Measurements from ENCODE around the gene MUC3A.
"Not testable (repeated sequence)": the region's sequence is repeated elsewhere in the genome, so short reads cannot be mapped to it uniquely, and the experiment has no call there.

The MUC3A gene

GRCh38 chr7:100971111-100972001, 22.0 kb downstream of the MUC3A start:
- DNase-seq, result no peak

- DNase-seq, result no peak
Measured at GRCh38 chr7:100972002-100972347, 22.6 kb downstream of the MUC3A start.

- DNase-seq, result no peak
Measured at GRCh38 chr7:100974021-100974420, 24.7 kb downstream of the MUC3A start.

- no peak for DNase-seq
Measured at GRCh38 chr7:100975371-100975821, 26.1 kb downstream of the MUC3A start.

- DNase-seq, result no peak
Measured at GRCh38 chr7:100978300-100978699, 29.0 kb downstream of the MUC3A start.

DNA sequence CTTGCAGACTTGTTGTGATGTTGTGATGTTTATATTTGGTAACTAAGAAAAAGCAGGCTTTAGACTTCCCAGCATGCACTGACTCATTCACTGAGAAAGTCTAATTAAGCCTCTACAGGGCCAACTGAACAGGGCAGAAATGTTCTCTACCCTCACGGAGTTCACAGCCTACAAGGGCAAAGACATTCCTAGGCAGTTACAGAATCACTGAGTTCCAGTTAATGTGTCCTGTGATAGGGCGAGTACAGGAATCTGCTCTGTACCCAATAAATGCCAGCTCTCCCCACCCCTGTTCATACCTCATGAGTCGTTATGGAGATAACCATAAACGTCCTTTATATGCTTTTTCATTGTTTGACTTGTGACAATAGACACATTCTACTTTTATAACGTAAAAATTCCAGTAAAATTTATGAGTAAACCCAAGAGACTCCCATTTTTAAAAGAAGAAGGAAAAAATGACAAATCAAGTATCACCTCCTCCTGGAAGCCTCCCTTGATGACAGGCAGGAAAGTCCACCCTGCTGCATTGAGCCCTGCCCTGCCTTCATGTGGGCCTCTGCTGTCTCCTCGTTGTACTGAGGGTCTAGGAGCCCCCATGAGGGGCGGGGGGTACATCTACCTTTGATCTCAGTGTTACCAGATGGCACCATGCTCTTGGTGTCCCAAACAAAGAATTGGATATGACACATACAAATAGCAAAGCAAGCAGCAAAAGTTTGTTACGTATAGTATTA, 34.3 kb downstream of the MUC3A start:
- DNase-seq, result no peak

DNA sequence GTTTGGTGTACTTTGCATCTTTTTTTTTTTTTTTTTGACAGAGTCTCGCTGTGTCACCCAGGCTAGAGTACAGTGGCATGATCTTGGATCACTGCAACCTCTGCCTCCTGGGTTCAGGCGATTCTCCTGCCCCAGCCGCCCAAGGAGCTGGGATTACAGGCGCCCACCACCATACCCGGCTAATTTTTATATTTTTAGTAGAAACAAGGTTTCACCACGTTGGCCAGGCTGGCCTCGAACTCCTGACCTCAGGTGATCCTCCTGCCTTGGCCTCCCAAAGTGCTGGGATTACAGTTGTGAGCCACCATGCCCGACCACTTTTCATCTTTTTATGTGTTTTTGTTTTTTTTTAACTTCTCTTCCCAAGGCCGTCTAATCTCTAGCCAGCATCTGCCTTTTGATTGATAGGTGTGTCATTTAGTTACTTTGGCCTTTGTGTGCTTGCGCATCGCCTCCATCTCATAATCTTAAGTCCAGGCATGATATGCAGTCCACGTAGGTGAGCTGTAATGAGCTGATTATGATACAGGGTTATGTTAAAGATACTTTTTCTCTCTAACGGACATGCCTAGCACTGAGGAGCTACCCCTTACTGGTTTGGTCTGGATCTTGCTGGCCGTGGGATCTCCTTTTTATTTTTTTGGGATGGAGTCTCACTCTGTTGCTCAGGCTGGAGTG, 35.0 kb downstream of the MUC3A start:
- not testable (repeated sequence) for DNase-seq

DNA sequence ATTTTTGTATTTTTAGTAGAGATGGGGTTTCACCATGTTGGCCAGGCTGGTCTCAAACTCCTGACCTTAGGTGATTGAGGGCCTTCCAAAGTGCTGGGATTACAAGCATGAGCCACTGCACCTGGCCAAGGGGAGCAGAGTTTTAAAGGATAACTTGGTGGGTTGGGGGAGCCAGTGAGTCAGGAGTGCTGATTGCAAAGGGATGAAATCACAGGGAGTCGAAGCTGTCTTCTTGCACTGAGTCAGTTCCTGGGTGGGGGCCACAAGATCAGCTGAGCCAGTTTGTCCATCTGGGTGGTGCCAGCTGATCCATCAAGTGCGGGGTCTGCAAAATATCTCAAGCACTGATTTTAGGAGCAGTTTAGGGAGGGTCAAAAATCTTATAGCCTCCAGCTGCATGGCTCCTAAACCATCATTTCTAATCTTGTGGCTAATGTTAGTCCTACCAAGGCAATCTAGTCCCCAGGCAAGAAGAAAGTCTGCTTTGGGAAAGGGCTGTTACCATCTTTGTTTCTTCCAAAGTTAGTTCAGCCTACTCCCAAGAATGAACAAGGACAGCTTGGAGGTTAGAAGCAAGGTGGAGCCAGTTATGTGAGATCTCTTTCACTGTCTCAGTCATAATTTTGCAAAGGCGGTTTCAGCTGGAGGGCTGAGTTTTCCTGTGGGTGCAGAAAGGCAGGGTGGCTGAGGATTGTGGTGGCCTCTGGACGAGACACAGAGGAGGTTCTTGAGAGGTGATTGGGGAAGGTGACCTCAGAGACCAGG, 35.9 kb downstream of the MUC3A start:
- DNase-seq, result not testable (repeated sequence)

DNA sequence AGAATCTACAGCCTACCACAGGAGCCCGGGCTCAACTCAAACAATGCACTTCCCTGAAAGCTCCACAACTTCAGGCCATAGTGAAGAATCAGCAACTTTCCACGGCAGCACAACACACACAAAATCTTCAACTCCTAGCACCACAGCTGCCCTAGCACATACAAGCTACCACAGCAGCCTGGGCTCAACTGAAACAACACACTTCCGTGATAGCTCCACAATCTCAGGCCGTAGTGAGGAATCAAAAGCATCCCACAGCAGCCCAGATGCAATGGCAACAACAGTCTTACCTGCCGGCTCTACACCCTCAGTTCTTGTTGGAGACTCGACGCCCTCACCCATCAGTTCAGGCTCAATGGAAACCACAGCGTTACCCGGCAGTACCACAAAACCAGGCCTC, 42.3 kb downstream of the MUC3A start:
- no peak for DNase-seq

- DNase-seq, result not testable (repeated sequence)
Measured at GRCh38 chr7:100992280-100992679, 42.9 kb downstream of the MUC3A start.

GRCh38 chr7:100994671-100995070, 45.3 kb downstream of the MUC3A start:
- not testable (repeated sequence) for DNase-seq

- not testable (repeated sequence) for DNase-seq
Measured at GRCh38 chr7:100998530-100998929, 49.2 kb downstream of the MUC3A start.

GRCh38 chr7:100999334-100999733, 50.0 kb downstream of the MUC3A start:
- not testable (repeated sequence) for DNase-seq

DNA sequence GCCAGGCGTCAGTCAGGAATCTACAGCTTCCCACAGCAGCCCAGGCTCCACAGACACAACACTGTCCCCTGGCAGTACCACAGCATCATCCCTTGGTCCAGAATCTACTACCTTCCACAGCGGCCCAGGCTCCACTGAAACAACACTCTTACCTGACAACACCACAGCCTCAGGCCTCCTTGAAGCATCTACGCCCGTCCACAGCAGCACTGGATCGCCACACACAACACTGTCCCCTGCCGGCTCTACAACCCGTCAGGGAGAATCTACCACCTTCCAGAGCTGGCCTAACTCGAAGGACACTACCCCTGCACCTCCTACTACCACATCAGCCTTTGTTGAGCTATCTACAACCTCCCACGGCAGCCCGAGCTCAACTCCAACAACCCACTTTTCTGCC, 50.7 kb downstream of the MUC3A start:
- not testable (repeated sequence) for DNase-seq

DNA sequence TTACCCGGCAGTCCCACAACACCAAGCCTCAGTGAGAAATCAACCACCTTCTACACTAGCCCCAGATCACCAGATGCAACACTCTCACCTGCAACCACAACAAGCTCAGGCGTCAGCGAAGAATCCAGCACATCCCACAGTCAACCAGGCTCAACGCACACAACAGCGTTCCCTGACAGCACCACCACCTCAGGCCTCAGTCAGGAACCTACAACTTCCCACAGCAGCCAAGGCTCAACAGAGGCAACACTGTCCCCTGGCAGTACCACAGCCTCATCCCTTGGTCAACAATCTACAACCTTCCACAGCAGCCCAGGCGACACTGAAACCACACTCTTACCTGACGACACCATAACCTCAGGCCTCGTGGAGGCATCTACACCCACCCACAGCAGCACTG, 53.0 kb downstream of the MUC3A start:
- not testable (repeated sequence) for DNase-seq

DNA sequence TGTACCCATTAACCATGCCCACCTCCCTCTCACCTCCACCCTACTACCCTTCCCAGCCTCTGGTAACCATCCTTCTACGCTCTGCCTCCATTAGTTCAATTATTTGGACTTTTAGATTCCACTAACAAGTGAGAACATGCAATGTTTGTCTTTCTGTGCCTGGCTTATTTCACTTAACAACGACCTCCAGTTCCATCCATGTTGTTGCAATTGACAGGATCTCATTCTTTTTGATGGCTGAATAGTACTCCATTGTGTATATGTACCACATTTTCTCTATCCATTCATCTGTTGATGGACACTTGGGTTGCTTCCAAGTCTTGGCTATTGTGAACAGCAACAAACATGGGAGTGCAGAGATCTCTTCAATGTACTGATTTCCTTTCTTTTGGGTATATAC, 58.0 kb downstream of the MUC3A start:
- not testable (repeated sequence) for DNase-seq

- DNase-seq, result no peak
Measured at GRCh38 chr7:101009629-101010028, 60.3 kb downstream of the MUC3A start.

DNA sequence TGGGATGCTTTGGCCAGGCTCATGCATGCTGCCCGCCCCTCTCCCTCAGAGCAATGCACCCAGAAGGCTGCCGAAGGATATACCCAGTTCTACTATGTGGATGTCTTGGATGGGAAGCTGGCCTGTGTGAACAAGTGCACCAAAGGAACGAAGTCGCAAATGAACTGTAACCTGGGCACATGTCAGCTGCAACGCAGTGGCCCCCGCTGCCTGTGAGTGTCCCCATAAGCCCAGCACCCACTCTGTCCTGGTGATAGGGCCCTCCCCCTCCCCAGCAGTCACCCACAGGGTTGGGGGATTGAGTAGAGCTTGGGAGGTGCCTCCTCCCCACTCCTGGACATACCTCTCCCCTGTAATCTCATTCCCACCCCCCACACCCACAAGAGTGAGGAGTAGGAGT, 63.6 kb downstream of the MUC3A start:
- no peak for DNase-seq

DNA sequence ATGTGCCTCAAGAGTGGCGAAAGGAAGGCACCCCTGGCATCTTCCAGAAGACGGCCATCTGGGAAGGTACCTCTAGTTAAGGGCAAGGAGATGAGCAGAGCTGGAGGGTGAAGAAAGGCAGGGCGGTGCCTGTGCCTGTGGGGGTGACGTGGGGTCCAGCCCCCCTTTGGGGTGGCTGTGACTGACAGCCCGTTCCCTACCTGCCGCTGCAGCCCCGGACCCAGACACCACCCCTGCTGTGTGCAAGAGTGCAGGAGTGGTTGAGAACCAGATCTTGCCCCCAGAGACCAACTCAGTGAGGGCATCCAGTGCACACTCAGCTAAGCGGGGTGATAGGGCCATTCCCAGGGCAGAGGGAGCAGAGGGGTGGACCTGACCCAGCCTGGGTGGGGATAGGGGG, 66.3 kb downstream of the MUC3A start:
- DNase-seq, result no peak

DNA sequence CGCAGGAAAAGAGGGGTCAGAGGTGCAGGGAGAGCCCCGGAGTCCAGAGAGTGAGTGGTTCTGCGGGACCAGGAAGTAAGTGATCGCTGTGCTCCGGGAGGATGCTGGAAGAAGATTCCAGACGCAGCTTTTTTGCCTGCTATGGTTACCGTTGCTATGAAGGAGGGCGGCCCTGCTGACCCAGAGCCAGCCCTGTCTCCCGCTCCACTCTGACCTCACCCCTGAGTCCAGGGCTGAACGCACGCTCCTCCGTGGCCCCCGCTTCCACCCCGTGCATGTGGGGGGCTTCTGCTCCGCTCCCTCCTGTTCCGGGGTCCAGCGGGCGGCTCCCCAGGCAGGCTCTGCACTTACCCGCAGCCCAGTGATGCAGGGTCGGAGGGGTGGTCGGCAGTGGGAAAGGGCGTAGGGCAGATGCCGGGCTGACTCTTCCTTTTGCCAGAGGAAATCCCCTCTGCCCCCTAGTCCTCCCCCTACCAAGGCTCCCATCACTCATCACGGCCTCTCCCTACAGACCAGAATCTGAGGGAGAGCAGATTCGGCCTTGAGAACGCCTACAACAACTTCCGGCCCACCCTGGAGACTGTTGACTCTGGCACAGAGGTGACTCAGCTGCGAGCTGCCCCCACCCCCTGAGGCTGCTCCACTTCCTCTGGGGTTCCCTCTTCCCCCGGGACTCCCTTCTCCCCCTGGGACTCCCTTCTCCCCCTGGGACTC, 67.9 kb downstream of the MUC3A start:
- peak in 1 of 2 experiments; percentile 8 for DNase-seq

Measured in NCI-H1930 (cell line).